ENCODE measurements around the gene NCKAP5.

DNA sequence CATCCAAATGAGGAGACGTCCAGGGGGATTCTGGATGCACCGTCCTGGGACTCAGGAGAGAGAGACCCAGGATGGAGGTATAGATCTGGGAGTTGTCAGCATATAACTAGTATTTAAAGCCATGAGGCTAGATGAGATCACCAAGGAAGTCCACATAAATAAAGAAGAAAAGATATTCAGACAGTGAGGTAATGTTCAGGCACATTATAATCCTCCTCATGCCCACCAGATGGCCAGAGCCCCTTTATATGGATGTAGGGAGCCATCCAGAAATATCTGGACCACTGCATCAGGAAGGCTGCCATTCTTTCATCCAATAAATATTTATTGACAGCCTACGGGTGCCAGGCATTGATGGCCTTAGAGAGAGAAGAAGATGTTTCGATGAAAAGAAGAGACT is 21.2 kb upstream of the NCKAP5 start:
- TF ChIP-seq TAF1 (conservative IDR thresholded peaks at IDR 0.05) (no peak), JUND (IDR thresholded peaks at IDR 0.05) (no peak), YY1 (IDR thresholded peaks at IDR 0.05) (no peak), GABPA (IDR thresholded peaks at IDR 0.05 in 1 of 2, conservative IDR thresholded peaks at IDR 0.05 in 1 of 2) (no peak), RAD21 (IDR thresholded peaks at IDR 0.05) (no peak), SP1 (IDR thresholded peaks at IDR 0.05) (no peak), FOXA1 (IDR thresholded peaks at IDR 0.05) (no peak), RXRA (IDR thresholded peaks at IDR 0.05) (no peak), HNF4G (IDR thresholded peaks at IDR 0.05) (no peak)
- TF ChIP-seq, protein P1, sequence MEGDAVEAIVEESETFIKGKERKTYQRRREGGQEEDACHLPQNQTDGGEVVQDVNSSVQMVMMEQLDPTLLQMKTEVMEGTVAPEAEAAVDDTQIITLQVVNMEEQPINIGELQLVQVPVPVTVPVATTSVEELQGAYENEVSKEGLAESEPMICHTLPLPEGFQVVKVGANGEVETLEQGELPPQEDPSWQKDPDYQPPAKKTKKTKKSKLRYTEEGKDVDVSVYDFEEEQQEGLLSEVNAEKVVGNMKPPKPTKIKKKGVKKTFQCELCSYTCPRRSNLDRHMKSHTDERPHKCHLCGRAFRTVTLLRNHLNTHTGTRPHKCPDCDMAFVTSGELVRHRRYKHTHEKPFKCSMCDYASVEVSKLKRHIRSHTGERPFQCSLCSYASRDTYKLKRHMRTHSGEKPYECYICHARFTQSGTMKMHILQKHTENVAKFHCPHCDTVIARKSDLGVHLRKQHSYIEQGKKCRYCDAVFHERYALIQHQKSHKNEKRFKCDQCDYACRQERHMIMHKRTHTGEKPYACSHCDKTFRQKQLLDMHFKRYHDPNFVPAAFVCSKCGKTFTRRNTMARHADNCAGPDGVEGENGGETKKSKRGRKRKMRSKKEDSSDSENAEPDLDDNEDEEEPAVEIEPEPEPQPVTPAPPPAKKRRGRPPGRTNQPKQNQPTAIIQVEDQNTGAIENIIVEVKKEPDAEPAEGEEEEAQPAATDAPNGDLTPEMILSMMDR (IDR thresholded peaks at IDR 0.05; ENCODE audit: low read depth, low read length, missing input control), result no peak
- TF ChIP-seq, protein P2, sequence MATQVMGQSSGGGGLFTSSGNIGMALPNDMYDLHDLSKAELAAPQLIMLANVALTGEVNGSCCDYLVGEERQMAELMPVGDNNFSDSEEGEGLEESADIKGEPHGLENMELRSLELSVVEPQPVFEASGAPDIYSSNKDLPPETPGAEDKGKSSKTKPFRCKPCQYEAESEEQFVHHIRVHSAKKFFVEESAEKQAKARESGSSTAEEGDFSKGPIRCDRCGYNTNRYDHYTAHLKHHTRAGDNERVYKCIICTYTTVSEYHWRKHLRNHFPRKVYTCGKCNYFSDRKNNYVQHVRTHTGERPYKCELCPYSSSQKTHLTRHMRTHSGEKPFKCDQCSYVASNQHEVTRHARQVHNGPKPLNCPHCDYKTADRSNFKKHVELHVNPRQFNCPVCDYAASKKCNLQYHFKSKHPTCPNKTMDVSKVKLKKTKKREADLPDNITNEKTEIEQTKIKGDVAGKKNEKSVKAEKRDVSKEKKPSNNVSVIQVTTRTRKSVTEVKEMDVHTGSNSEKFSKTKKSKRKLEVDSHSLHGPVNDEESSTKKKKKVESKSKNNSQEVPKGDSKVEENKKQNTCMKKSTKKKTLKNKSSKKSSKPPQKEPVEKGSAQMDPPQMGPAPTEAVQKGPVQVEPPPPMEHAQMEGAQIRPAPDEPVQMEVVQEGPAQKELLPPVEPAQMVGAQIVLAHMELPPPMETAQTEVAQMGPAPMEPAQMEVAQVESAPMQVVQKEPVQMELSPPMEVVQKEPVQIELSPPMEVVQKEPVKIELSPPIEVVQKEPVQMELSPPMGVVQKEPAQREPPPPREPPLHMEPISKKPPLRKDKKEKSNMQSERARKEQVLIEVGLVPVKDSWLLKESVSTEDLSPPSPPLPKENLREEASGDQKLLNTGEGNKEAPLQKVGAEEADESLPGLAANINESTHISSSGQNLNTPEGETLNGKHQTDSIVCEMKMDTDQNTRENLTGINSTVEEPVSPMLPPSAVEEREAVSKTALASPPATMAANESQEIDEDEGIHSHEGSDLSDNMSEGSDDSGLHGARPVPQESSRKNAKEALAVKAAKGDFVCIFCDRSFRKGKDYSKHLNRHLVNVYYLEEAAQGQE (IDR thresholded peaks at IDR 0.05), result no peak
- TF ChIP-seq, protein P3, sequence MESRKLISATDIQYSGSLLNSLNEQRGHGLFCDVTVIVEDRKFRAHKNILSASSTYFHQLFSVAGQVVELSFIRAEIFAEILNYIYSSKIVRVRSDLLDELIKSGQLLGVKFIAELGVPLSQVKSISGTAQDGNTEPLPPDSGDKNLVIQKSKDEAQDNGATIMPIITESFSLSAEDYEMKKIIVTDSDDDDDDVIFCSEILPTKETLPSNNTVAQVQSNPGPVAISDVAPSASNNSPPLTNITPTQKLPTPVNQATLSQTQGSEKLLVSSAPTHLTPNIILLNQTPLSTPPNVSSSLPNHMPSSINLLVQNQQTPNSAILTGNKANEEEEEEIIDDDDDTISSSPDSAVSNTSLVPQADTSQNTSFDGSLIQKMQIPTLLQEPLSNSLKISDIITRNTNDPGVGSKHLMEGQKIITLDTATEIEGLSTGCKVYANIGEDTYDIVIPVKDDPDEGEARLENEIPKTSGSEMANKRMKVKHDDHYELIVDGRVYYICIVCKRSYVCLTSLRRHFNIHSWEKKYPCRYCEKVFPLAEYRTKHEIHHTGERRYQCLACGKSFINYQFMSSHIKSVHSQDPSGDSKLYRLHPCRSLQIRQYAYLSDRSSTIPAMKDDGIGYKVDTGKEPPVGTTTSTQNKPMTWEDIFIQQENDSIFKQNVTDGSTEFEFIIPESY (IDR thresholded peaks at IDR 0.05), result no peak
- TF ChIP-seq, protein P4, sequence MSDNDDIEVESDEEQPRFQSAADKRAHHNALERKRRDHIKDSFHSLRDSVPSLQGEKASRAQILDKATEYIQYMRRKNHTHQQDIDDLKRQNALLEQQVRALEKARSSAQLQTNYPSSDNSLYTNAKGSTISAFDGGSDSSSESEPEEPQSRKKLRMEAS (IDR thresholded peaks at IDR 0.05), result no peak
- TF ChIP-seq, protein P5, sequence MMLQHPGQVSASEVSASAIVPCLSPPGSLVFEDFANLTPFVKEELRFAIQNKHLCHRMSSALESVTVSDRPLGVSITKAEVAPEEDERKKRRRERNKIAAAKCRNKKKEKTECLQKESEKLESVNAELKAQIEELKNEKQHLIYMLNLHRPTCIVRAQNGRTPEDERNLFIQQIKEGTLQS (IDR thresholded peaks at IDR 0.05), result no peak
